ENCODE results near the gene AGK. TPM values are rescaled to one million over a fixed set of nuclear protein-coding genes. Genes with fewer than 3 reads are reported as not detected.

AGK gene
- total RNA-seq, 1 experiment from 2014 or later: 22.1 TPM

GRCh38 chr7:141586878-141587277 lies 35.7 kb downstream of the AGK start:
- no peak for DNase-seq (ENCODE audit: low spot score)

GRCh38 chr7:141587304-141587703 lies 36.1 kb downstream of the AGK start:
- DNase-seq (ENCODE audit: low spot score): no peak

- no peak for DNase-seq (ENCODE audit: low spot score)
These were observed 37.7 kb downstream of the AGK start for GRCh38 chr7:141588912-141589311.

- no peak for DNase-seq (ENCODE audit: low spot score)
These were observed 38.9 kb downstream of the AGK start for GRCh38 chr7:141590071-141590470.

- no peak for DNase-seq (ENCODE audit: low spot score)
These were observed 39.5 kb downstream of the AGK start for GRCh38 chr7:141590666-141591065.

GRCh38 chr7:141593134-141593533 lies 41.9 kb downstream of the AGK start:
- DNase-seq (ENCODE audit: low spot score): no peak

GRCh38 chr7:141597966-141598365 lies 46.8 kb downstream of the AGK start:
- no peak for DNase-seq (ENCODE audit: low spot score)

- no peak for DNase-seq (ENCODE audit: low spot score)
These were observed 47.2 kb downstream of the AGK start for GRCh38 chr7:141598408-141598807.

- no peak for DNase-seq (ENCODE audit: low spot score)
These were observed 49.2 kb downstream of the AGK start for GRCh38 chr7:141600168-141601006.

GRCh38 chr7:141609576-141609975 lies 58.4 kb downstream of the AGK start:
- DNase-seq (ENCODE audit: low spot score): no peak

GRCh38 chr7:141610671-141611070 lies 59.5 kb downstream of the AGK start:
- DNase-seq (ENCODE audit: low spot score): no peak

GRCh38 chr7:141612861-141613260 lies 61.7 kb downstream of the AGK start:
- DNase-seq (ENCODE audit: low spot score): no peak

GRCh38 chr7:141617280-141617679 lies 66.1 kb downstream of the AGK start:
- no peak for DNase-seq (ENCODE audit: low spot score)

- no peak for DNase-seq (ENCODE audit: low spot score)
These were observed 68.5 kb downstream of the AGK start for GRCh38 chr7:141619745-141620144.

GRCh38 chr7:141624763-141625162 lies 73.6 kb downstream of the AGK start:
- DNase-seq (ENCODE audit: low spot score): no peak

- DNase-seq (ENCODE audit: low spot score): no peak
These were observed 79.4 kb downstream of the AGK start for GRCh38 chr7:141630621-141631020.

- no peak for DNase-seq (ENCODE audit: low spot score)
These were observed 80.3 kb downstream of the AGK start for GRCh38 chr7:141631525-141631924.

GRCh38 chr7:141634065-141634464 lies 82.9 kb downstream of the AGK start:
- DNase-seq (ENCODE audit: low spot score): no peak

GRCh38 chr7:141636053-141636452 lies 84.8 kb downstream of the AGK start:
- no peak for DNase-seq (ENCODE audit: low spot score)

GRCh38 chr7:141640239-141640840 lies 89.1 kb downstream of the AGK start:
- no peak for DNase-seq (ENCODE audit: low spot score)

GRCh38 chr7:141641876-141642275 lies 90.7 kb downstream of the AGK start:
- DNase-seq (ENCODE audit: low spot score): no peak

- DNase-seq (ENCODE audit: low spot score): no peak
These were observed 94.0 kb downstream of the AGK start for GRCh38 chr7:141645188-141645587.

- no peak for DNase-seq (ENCODE audit: low spot score)
These were observed 95.7 kb downstream of the AGK start for GRCh38 chr7:141646826-141647480.

Measured in HT-29 (cell line).